HG02571 (cell line): ENCODE data around the gene PALLD.
"Not testable (repeated sequence)": the region's sequence is repeated elsewhere in the genome, so short reads cannot be mapped to it uniquely, and the experiment has no call there.

Experiments
- ATAC-seq: cut with Tn5 transposase; IDR thresholded peaks from one replicate; pipeline ENCODE4 v1.9.1; 2021; ENCODE audit warnings: mild to moderate bottlenecking, moderate library complexity; ENCODE audit not compliant: unreplicated experiment

PALLD gene

GRCh38 chr4:168496834-168497233 lies at the start of gene PALLD:
Gene PALLD, plus strand, starts transcription at chr4:168497052.
- ATAC-seq: no peak

- not testable (repeated sequence) for ATAC-seq
These were observed 47.8 kb upstream of the PALLD start for GRCh38 chr4:168449063-168449462.

- ATAC-seq: no peak
These were observed 47.0 kb upstream of the PALLD start for GRCh38 chr4:168449719-168450452.

GRCh38 chr4:168451331-168451730 lies 45.5 kb upstream of the PALLD start:
- ATAC-seq: no peak

- ATAC-seq: no peak
These were observed 45.0 kb upstream of the PALLD start for GRCh38 chr4:168451744-168452390.

- ATAC-seq: no peak
These were observed 43.7 kb upstream of the PALLD start for GRCh38 chr4:168453146-168453545.

- not testable (repeated sequence) for ATAC-seq
These were observed 38.6 kb upstream of the PALLD start for GRCh38 chr4:168458256-168458655.

GRCh38 chr4:168461821-168462220 lies 35.0 kb upstream of the PALLD start:
- ATAC-seq: no peak

- ATAC-seq: no peak
These were observed 23.9 kb upstream of the PALLD start for GRCh38 chr4:168472920-168473319.

- no peak for ATAC-seq
These were observed 22.1 kb upstream of the PALLD start for GRCh38 chr4:168474660-168475320.

GRCh38 chr4:168475745-168476144 lies 21.1 kb upstream of the PALLD start:
- no peak for ATAC-seq

GRCh38 chr4:168478868-168479267 lies 18.0 kb upstream of the PALLD start:
- no peak for ATAC-seq

- no peak for ATAC-seq
These were observed 15.8 kb upstream of the PALLD start for GRCh38 chr4:168480931-168481611.

GRCh38 chr4:168483811-168484210 lies 13.0 kb upstream of the PALLD start:
- no peak for ATAC-seq

- ATAC-seq: no peak
These were observed 12.2 kb upstream of the PALLD start for GRCh38 chr4:168484626-168485025.

- no peak for ATAC-seq
These were observed 11.5 kb upstream of the PALLD start for GRCh38 chr4:168485156-168485910.

GRCh38 chr4:168486912-168487281 lies 10.0 kb upstream of the PALLD start:
- no peak for ATAC-seq

- ATAC-seq: no peak
These were observed 9.4 kb upstream of the PALLD start for GRCh38 chr4:168487282-168488035.

- ATAC-seq: no peak
These were observed 8.0 kb upstream of the PALLD start for GRCh38 chr4:168488869-168489274.

- ATAC-seq: no peak
These were observed 7.2 kb upstream of the PALLD start for GRCh38 chr4:168489616-168490015.
